Measurements from ENCODE around the gene ABCG1. TPM values are rescaled to one million over a fixed set of nuclear protein-coding genes. Genes with fewer than 3 reads are reported as not detected.

Gene ABCG1
- total and polyA plus RNA-seq, 2 of the 4 experiments (the other 2 are of a cell fraction), result 0.19 to 0.36 TPM

GRCh38 chr21:42271065-42271464 is 52.1 kb downstream of the ABCG1 start:
- in situ Hi-C loops (cut with MboI; ENCODE audit: low sequenced_read_pairs), result no loop called here
- intact Hi-C loops (cut with micrococcal nuclease), result no loop called here
- CTCF ChIA-PET, result interaction anchor here (1.6 kb wide), 1 partner anchor 12 kb away, joined by 5 read pairs; no protein-coding TSS in a partner anchor

More at GRCh38 chr21:42271065-42271464, 52.1 kb downstream of the ABCG1 start:
- no peak overlapping the region for H2BK15ac ChIP-seq (ENCODE audit: low read depth, low read length)
- no peaks in the 10 kb centered on the region for H3K79me1 ChIP-seq (ENCODE audit: low read depth in 1 of 2, low read length in 2 of 2)
- H3K4me1 ChIP-seq (ENCODE audit: control insufficient read depth, insufficient read depth, low read length), result peaks cover 2% of the 10 kb centered on the region; the same call in 1 of the 2 replicates
- dilution Hi-C loops (cut with HindIII; ENCODE audit: low sequenced_read_pairs, unreplicated experiment), result no loop called here
- H3K56ac ChIP-seq (ENCODE audit: extremely low read depth, insufficient read depth, low read length), result no peak overlapping the region
- H2AFZ ChIP-seq (replicated peaks; ENCODE audit: low read length, poor library complexity), result no peak overlapping the region
- H3K9me1 ChIP-seq (ENCODE audit: insufficient read depth, low read length), result no peaks in the 10 kb centered on the region
- H3K23ac ChIP-seq (ENCODE audit: low read depth, low read length), result no peak overlapping the region
- no peaks in the 10 kb centered on the region; the same call in none of the 2 replicates for H3K27me3 ChIP-seq (ENCODE audit: control insufficient read depth, insufficient read depth, low read length)
- H3K9ac ChIP-seq (ENCODE audit: low read depth, low read length), result no peak overlapping the region
- no peak overlapping the region for H2BK120ac ChIP-seq (ENCODE audit: low read depth, low read length)
- H4K20me1 ChIP-seq (ENCODE audit: insufficient read depth, low read length), result no peaks in the 10 kb centered on the region
- no peak overlapping the region for H3K14ac ChIP-seq (replicated peaks; ENCODE audit: low read depth, low read length)
- no peak overlapping the region for H2BK5ac ChIP-seq (ENCODE audit: low read depth, low read length, poor library complexity, severe bottlenecking)
- H4K8ac ChIP-seq (ENCODE audit: low read depth in 2 of 2, low read length in 2 of 2), result no peak overlapping the region
- no peak overlapping the region for H3K4me3 ChIP-seq (ENCODE audit: insufficient read depth, low read depth, low read length)
- no peak overlapping the region for H3K4ac ChIP-seq (ENCODE audit: low read depth, low read length)
- H2AK5ac ChIP-seq (ENCODE audit: low read depth, low read length), result no peak overlapping the region
- WGBS, 2 experiments (ENCODE audit: extremely low coverage in 2 of 2, insufficient read length in 1 of 2), result no CpG with 5 or more reads among the region's 6 CpGs
- no peak overlapping the region for H3K27ac ChIP-seq (ENCODE audit: insufficient read depth, low read length)
- no peak for ATAC-seq (ENCODE audit: low read depth)
- POLR2A ChIA-PET (ENCODE audit: unreplicated experiment), result no interaction called here
- H3K18ac ChIP-seq (ENCODE audit: low read depth, low read length), result no peak overlapping the region
- DNase-seq, result no peak
- H3K9me3 ChIP-seq (ENCODE audit: control insufficient read depth, insufficient read depth, low read length), result no peaks in the 10 kb centered on the region
- H3K4me2 ChIP-seq (ENCODE audit: low read depth, low read length), result no peak overlapping the region
- no peak overlapping the region for H2BK20ac ChIP-seq (ENCODE audit: low read depth, low read length)
- H2AK9ac ChIP-seq (replicated peaks; ENCODE audit: low read depth, low read length, poor library complexity), result no peak overlapping the region
- BruUV-seq (replicated peaks), result no TSS peak
- H3K36me3 ChIP-seq (ENCODE audit: control insufficient read depth, insufficient read depth, low read length), result peaks cover 11% of the 10 kb centered on the region; the same call in 1 of the 2 replicates
- no peak overlapping the region for H4K91ac ChIP-seq (ENCODE audit: insufficient read depth, low read depth, low read length)
- TF ChIP-seq POLR2A (IDR thresholded peaks at IDR 0.05; ENCODE audit: low read depth, low read length), result no peak
- TF ChIP-seq CTCF (conservative IDR thresholded peaks at IDR 0.05; ENCODE audit: low read depth, low read length), result no peak
- no peak for TF ChIP-seq MAFK (IDR thresholded peaks at IDR 0.05; ENCODE audit: low read depth, low read length)
- TF ChIP-seq MAZ (IDR thresholded peaks at IDR 0.05; ENCODE audit: borderline replicate concordance, low read depth, low read length), result no peak
- TF ChIP-seq CHD1 (IDR thresholded peaks at IDR 0.05; ENCODE audit: low read depth, low read length), result no peak
- TF ChIP-seq SMC3 (IDR thresholded peaks at IDR 0.05; ENCODE audit: low read depth, low read length), result no peak
- TF ChIP-seq ELK1 (IDR thresholded peaks at IDR 0.05; ENCODE audit: borderline replicate concordance, low read depth, low read length), result no peak
- no peak for TF ChIP-seq MXI1 (IDR thresholded peaks at IDR 0.05; ENCODE audit: borderline replicate concordance, low read depth, low read length)
- TF ChIP-seq RAD21 (IDR thresholded peaks at IDR 0.05; ENCODE audit: low read length), result no peak
- TF ChIP-seq CEBPB (IDR thresholded peaks at IDR 0.05; ENCODE audit: low read depth, low read length), result no peak
- TF ChIP-seq RCOR1 (IDR thresholded peaks at IDR 0.05; ENCODE audit: insufficient replicate concordance, low read length), result no peak
- TF ChIP-seq NFE2L2 (IDR thresholded peaks at IDR 0.05; ENCODE audit: low read depth, low read length), result no peak
- no peak for TF ChIP-seq FOS (IDR thresholded peaks at IDR 0.05; ENCODE audit: low read depth, low read length)
- TF ChIP-seq BHLHE40 (IDR thresholded peaks at IDR 0.05; ENCODE audit: low read depth, low read length), result no peak
- TF ChIP-seq RFX5 (IDR thresholded peaks at IDR 0.05; ENCODE audit: low read depth, low read length), result no peak
- TF ChIP-seq USF2 (IDR thresholded peaks at IDR 0.05; ENCODE audit: low read depth, low read length), result no peak
- H4K5ac ChIP-seq (ENCODE audit: low read depth, low read length), result no peak overlapping the region
